LNCaP clone FGC (cell line): Measurements from ENCODE around the gene CTRB2.
"Not testable (repeated sequence)": the region's sequence is repeated elsewhere in the genome, so short reads cannot be mapped to it uniquely, and the experiment has no call there.

Experiments
- DNase-seq: peaks from one replicate; pipeline ENCODE4 v3.0.0-alpha.2; 2011; ENCODE audit warnings: low read depth
- H3K4me3 ChIP-seq: 2 replicates; pipeline ENCODE4 v1.5.1; 2011; ENCODE audit warnings: mild to moderate bottlenecking, low read depth, low read length, control low read depth
- TF ChIP-seq, protein P1 (sequence below): IDR thresholded peaks from 2 replicates; pipeline ENCODE4 v1.5.1; 2012; ENCODE audit warnings: mild to moderate bottlenecking; ENCODE audit not compliant: control insufficient read depth, insufficient read depth; ENCODE audit errors: extremely low read depth

Gene CTRB2

DNA sequence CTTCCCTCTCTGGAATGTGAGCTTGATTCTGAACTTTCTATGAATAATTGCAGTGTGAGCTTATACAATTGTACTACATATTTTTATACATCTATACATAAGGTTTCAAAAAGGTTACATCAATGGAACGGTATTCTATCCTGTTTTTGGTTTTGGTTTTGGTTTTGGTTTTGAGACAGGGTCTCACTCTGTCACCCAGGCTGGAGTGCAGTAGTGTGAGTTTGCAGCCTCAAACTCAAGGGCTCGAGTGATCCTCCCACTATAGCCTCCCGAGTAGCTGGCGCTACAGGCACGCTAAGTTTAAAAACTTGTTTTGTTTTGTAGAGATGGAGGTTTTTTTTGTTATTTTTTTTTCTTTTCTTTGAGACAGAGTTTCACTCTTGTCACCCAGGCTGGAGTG is 12.9 kb upstream of the CTRB2 start:
- no peak overlapping the region for H3K4me3 ChIP-seq
- no peak for DNase-seq
- TF ChIP-seq, protein P1, sequence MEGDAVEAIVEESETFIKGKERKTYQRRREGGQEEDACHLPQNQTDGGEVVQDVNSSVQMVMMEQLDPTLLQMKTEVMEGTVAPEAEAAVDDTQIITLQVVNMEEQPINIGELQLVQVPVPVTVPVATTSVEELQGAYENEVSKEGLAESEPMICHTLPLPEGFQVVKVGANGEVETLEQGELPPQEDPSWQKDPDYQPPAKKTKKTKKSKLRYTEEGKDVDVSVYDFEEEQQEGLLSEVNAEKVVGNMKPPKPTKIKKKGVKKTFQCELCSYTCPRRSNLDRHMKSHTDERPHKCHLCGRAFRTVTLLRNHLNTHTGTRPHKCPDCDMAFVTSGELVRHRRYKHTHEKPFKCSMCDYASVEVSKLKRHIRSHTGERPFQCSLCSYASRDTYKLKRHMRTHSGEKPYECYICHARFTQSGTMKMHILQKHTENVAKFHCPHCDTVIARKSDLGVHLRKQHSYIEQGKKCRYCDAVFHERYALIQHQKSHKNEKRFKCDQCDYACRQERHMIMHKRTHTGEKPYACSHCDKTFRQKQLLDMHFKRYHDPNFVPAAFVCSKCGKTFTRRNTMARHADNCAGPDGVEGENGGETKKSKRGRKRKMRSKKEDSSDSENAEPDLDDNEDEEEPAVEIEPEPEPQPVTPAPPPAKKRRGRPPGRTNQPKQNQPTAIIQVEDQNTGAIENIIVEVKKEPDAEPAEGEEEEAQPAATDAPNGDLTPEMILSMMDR, result no peak

- H3K4me3 ChIP-seq, result no peak overlapping the region
- no peak for DNase-seq
- TF ChIP-seq, protein P1, result no peak
Measured at GRCh38 chr16:75219088-75219487, 12.1 kb upstream of the CTRB2 start.

DNA sequence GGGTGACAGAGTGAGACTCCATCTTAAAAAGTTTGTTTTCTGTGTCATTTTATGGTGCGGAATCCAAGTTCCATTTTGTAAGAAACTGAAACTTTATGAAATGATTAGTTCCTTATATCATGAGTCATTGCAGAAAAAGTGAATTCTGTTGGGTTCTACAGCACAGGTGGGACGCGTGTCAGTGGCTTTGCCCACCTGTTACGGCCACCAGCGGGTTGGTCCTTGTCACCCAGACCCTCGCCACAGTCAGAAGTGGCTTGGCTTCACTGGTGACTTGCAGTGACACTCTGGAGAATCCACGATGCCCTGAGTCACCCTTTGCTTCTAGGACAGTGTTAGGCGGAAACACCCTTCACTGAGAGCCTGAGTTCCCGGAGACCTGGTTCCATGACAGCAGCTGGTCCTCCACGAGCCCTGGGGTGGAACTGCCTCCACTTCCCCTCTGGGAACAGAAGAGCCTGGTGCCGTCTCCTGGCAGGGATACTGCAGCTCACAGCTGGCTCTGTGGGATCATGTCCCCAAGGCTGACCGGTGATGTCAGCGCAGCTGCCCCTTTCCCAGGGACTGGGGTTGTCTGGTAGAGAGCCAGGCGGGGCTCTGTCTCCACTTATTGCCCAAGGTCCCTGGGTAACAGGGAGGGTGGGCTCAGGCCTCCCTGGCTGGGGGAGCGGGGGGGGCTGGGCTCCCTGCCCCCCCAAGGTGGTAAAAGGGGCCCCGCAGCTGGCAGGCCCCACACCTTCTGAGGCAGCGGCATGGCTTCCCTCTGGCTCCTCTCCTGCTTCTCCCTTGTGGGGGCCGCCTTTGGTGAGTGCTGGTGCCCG is 11.5 kb upstream of the CTRB2 start, which contains the start of gene CTRB1:
Gene CTRB1 (plus strand): TSS at position 733 of the 821 bp plus-strand sequence. CDS start 20 bp downstream, at position 753.
- no peak for DNase-seq
- TF ChIP-seq, protein P1, result no peak
- H3K4me3 ChIP-seq, result no peak within 1 kb of the TSS

DNA sequence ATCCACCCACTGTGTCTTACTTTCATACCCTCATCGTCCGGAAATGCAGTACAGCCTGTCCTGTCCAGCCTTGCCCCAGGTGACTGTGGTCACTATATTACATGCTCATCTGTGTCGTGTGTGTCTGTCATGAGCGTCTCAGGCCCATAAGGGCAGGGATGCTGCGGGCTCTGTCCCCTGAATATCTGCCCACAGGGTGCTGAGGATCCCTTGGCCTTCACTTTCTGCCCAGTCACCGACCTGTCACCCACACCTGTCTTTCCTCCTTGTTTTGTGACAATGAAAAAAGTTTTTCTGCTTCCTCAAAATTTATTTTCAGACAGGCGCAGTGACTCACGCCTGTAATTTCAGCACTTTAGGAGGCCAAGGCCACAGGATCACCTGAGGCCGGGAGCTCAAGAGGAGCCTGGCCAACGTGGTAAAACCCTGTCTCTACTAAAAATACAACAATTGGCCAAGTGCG is 10.5 kb upstream of the CTRB2 start:
- DNase-seq, result no peak

DNA sequence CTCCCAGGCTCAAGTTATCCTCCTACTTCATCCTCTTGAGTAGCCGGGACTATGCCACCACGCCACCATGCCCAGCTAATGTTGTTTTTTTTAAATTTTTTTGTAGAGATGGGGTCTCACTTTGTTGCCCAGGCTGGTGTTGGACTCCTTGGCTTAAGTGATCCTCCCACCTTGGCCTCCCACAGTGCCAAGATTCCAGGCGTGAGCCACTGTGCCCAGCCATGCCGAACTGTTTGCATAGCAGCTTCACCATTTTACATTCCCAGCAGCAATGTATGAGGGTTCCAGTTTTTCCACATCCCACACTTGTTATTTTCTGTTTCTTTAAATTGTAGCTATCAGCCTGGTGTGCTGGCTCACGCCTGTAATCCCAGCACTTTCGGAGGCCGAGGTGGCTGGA is 9.6 kb upstream of the CTRB2 start:
- DNase-seq, result no peak
- TF ChIP-seq, protein P1, result no peak

More for the DNA sequence above, 10.5 kb upstream of the CTRB2 start:
- TF ChIP-seq, protein P1, result no peak
- no peak overlapping the region for H3K4me3 ChIP-seq

GRCh38 chr16:75216127-75216526 is 9.2 kb upstream of the CTRB2 start:
- DNase-seq, result no peak
- H3K4me3 ChIP-seq, result no peak overlapping the region
- TF ChIP-seq, protein P1, result no peak

More for the DNA sequence above, 9.6 kb upstream of the CTRB2 start:
- no peak overlapping the region for H3K4me3 ChIP-seq

DNA sequence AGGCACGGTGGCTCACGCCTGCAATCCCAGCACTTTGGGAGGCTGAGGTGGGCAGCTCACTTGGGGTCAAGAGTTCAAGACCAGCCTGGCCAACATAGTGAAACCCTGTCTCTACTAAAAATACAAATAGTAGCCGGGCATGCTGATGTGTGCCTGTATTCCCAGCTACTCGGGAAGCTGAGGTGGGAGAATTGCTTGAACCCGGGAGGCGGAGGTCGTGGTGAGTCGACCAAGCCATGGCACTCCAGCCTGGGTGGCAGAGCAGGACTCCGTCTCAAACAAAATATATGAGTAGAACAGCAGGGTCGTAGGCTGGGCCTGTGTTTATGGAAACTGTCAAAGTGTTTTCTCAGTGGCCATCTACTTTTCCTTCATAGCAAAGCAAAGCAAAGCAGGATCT is 4.3 kb upstream of the CTRB2 start:
- not testable (repeated sequence) for DNase-seq, H3K4me3 ChIP-seq
